Thoracic aorta (tissue), 2 donors: ENCODE results near the gene HP. TPM values are rescaled to one million over a fixed set of nuclear protein-coding genes. Genes with fewer than 3 reads are reported as not detected.

Experiments used
- ATAC-seq: fragments of 150-250 bp; one replicate; pipeline ENCODE4 v1.8.0; 2017; ENCODE audit warnings: low read depth; ENCODE audit not compliant: insufficient number of reproducible peaks, low FRiP score
- DNase-seq: peaks from one replicate; pipeline ENCODE4 v3.0.0-alpha.2; 2020; ENCODE audit warnings: low spot score
- H3K27ac ChIP-seq, 2 donors: fragments of 200-600 bp; sonication (generic); 1 replicate in 1 of 2; 2 replicates in 1 of 2; pipeline ENCODE4 v1.5.1; 2016; ENCODE audit warnings: mild to moderate bottlenecking in 2 of 2, moderate library complexity in 2 of 2
- H3K27me3 ChIP-seq: fragments of 200-600 bp; sonication (generic); replicated peaks from 2 replicates; pipeline ENCODE4 v1.6.0; 2016; ENCODE audit warnings: mild to moderate bottlenecking; ENCODE audit not compliant: insufficient read depth
- H3K36me3 ChIP-seq: fragments of 200-600 bp; sonication (generic); one replicate; pipeline ENCODE4 v1.5.1; 2016
- H3K4me1 ChIP-seq, 2 donors: fragments of 200-600 bp; sonication (generic); 1 replicate in 1 of 2; 2 replicates in 1 of 2; pipeline versions ENCODE4 v1.5.1 to v1.6.0; 2016; ENCODE audit warnings: low read depth in 2 of 2, mild to moderate bottlenecking in 1 of 2; ENCODE audit not compliant: control insufficient read depth in 1 of 2
- H3K4me3 ChIP-seq: fragments of 200-600 bp; sonication (generic); 2 replicates; pipeline ENCODE4 v1.5.1; 2016; ENCODE audit warnings: mild to moderate bottlenecking
- H3K9me3 ChIP-seq: fragments of 200-600 bp; sonication (generic); 2 replicates; pipeline ENCODE4 v1.5.1; 2016
- CTCF ChIP-seq: fragments of 200-600 bp; sonication (generic); IDR thresholded peaks from one replicate; pipeline ENCODE4 v1.5.1; 2019; ENCODE audit warnings: antibody characterized with exemption
- total RNA-seq, 2 donors: library from RNA; depleted of rRNA; stranded (reverse); fragments of >200 nt; gene quantifications; one replicate each; pipeline versions ENCODE4 v1.1.0 to v1.2.3, GENCODE V29; 2016

Gene HP
- total RNA-seq, 2 donors from 2014 or later, result 5.7 to 10.8 TPM

GRCh38 chr16:72013389-72013788 is 40.9 kb upstream of the HP start:
- ATAC-seq (no peak), DNase-seq (no peak)

GRCh38 chr16:72013888-72014581 is 40.3 kb upstream of the HP start:
- no peak for DNase-seq
- ATAC-seq, result no peak
- Histone ChIP-seq H3K4me1 (no peaks in the 10 kb centered on the region), H3K27me3 (no peaks in the 10 kb centered on the region), H3K27ac (no peak overlapping the region), H3K36me3 (peaks cover 3% of the 10 kb centered on the region), H3K4me3 (no peak overlapping the region), H3K9me3 (no peaks in the 10 kb centered on the region)
- no peak for TF ChIP-seq CTCF

More at GRCh38 chr16:72013389-72013788, 40.9 kb upstream of the HP start:
- H3K27me3 ChIP-seq, result no peaks in the 10 kb centered on the region
- no peaks in the 10 kb centered on the region for H3K36me3 ChIP-seq
- no peaks in the 10 kb centered on the region for H3K4me1 ChIP-seq
- no peak for TF ChIP-seq CTCF
- no peak overlapping the region for H3K4me3 ChIP-seq
- H3K27ac ChIP-seq, result no peak overlapping the region
- no peaks in the 10 kb centered on the region for H3K9me3 ChIP-seq

- no peaks in the 10 kb centered on the region for H3K4me1 ChIP-seq
- ATAC-seq (no peak), DNase-seq (no peak)
- H3K4me3 ChIP-seq, result no peak overlapping the region
- H3K36me3 ChIP-seq, result peaks cover 7% of the 10 kb centered on the region
- H3K9me3 ChIP-seq, result no peaks in the 10 kb centered on the region
- H3K27ac ChIP-seq, result no peak overlapping the region
- no peaks in the 10 kb centered on the region for H3K27me3 ChIP-seq
- TF ChIP-seq CTCF, result no peak
Observed at GRCh38 chr16:72014675-72015074, 39.6 kb upstream of the HP start.

- TF ChIP-seq CTCF, result no peak
- Histone ChIP-seq H3K4me1 (no peaks in the 10 kb centered on the region), H3K36me3 (peaks cover 7% of the 10 kb centered on the region), H3K4me3 (no peak overlapping the region), H3K27ac (no peak overlapping the region), H3K27me3 (no peaks in the 10 kb centered on the region), H3K9me3 (no peaks in the 10 kb centered on the region)
- DNase-seq (no peak), ATAC-seq (no peak)
Observed at GRCh38 chr16:72015124-72015523, 39.2 kb upstream of the HP start.

- TF ChIP-seq CTCF, result no peak
- ATAC-seq, result no peak
- DNase-seq, result no peak
- Histone ChIP-seq H3K4me3 (no peak overlapping the region), H3K4me1 (no peaks in the 10 kb centered on the region), H3K9me3 (no peaks in the 10 kb centered on the region), H3K27me3 (no peaks in the 10 kb centered on the region), H3K27ac (no peak overlapping the region), H3K36me3 (peaks cover 19% of the 10 kb centered on the region)
Observed at GRCh38 chr16:72018470-72018869, 35.8 kb upstream of the HP start.
